GM12865 (cell line): ENCODE data around the gene CCDC9B.

Source experiments
- DNase-seq: peaks from one replicate; pipeline ENCODE4 v3.0.0; 2010; ENCODE audit warnings: low read depth
- H3K4me3 ChIP-seq: 2 replicates; pipeline ENCODE4 v1.5.1; 2011; ENCODE audit warnings: mild to moderate bottlenecking, low read depth, low read length, control low read depth
- TF ChIP-seq, protein P1 (sequence below): IDR thresholded peaks from 2 replicates; pipeline ENCODE4 v1.5.1; 2011; ENCODE audit warnings: low read length, control low read depth, low read depth, inconsistent platforms; ENCODE audit not compliant: insufficient read depth; ENCODE audit errors: missing control alignments

The CCDC9B gene

DNA sequence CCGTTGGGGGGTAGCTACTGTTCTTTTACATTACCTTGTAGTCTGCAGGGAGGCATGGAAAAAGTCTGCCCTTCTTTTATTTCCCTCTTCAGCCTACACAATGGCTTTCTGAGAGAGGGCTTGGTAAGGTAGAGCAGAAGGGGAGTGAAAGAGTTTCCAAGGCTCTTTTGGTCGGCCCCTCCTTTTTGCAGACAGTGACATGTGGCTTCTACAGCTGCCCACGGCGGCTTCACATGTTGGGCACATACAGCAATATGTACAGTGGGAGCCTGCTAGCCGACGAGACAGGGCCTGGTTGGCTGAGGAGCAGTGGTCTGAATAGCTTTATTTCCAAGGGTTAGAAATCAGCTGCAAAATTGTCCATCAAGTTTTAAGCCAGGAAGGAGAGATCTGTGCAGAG is 13.3 kb downstream of the CCDC9B start:
- DNase-seq: no peak
- H3K4me3 ChIP-seq: no peak overlapping the region
- TF ChIP-seq, protein P1, sequence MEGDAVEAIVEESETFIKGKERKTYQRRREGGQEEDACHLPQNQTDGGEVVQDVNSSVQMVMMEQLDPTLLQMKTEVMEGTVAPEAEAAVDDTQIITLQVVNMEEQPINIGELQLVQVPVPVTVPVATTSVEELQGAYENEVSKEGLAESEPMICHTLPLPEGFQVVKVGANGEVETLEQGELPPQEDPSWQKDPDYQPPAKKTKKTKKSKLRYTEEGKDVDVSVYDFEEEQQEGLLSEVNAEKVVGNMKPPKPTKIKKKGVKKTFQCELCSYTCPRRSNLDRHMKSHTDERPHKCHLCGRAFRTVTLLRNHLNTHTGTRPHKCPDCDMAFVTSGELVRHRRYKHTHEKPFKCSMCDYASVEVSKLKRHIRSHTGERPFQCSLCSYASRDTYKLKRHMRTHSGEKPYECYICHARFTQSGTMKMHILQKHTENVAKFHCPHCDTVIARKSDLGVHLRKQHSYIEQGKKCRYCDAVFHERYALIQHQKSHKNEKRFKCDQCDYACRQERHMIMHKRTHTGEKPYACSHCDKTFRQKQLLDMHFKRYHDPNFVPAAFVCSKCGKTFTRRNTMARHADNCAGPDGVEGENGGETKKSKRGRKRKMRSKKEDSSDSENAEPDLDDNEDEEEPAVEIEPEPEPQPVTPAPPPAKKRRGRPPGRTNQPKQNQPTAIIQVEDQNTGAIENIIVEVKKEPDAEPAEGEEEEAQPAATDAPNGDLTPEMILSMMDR: no peak

DNA sequence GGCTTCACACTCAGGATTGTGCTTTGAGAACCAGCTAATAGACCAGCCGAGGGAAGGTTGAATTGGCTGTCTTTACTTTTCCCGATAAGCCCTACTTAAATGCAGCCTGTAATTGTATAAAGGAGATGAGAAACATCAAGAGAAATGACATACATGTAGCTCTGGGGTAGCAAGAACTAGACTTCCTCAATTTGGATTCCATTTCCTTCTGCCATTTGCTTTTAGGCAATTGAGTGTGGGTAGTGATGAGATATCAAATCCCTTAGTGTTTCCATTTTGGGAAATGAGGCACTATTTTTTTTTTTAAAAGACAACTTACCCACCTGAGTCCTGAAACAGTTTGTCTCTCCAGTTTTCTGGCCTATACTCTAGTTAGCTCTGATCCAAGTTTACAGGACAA is 15.0 kb downstream of the CCDC9B start:
- DNase-seq: no peak

DNA sequence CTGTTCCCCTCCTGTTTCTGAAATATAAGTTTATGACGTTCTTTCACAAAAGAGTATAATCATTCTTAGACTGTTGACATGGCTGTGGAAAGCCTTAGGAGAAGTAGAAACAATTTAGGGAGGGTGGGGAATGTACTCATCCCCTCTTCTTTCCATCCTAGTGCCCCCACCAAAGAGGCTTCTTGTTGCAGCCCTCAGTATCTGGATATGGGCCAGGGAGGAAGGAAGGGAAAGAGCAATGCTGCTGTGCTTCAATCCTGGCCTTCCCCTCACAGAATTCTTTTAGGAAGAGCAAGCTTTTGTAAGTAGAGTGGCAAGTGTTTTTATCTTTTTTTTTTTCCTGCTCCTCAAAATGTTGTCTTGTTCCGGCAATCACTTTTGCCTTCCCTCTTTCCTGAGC is 15.6 kb downstream of the CCDC9B start:
- TF ChIP-seq, protein P1: no peak
- no peak for DNase-seq
- no peak overlapping the region for H3K4me3 ChIP-seq

More for the DNA sequence above, 15.0 kb downstream of the CCDC9B start:
- TF ChIP-seq, protein P1: no peak
- H3K4me3 ChIP-seq: no peak overlapping the region

DNA sequence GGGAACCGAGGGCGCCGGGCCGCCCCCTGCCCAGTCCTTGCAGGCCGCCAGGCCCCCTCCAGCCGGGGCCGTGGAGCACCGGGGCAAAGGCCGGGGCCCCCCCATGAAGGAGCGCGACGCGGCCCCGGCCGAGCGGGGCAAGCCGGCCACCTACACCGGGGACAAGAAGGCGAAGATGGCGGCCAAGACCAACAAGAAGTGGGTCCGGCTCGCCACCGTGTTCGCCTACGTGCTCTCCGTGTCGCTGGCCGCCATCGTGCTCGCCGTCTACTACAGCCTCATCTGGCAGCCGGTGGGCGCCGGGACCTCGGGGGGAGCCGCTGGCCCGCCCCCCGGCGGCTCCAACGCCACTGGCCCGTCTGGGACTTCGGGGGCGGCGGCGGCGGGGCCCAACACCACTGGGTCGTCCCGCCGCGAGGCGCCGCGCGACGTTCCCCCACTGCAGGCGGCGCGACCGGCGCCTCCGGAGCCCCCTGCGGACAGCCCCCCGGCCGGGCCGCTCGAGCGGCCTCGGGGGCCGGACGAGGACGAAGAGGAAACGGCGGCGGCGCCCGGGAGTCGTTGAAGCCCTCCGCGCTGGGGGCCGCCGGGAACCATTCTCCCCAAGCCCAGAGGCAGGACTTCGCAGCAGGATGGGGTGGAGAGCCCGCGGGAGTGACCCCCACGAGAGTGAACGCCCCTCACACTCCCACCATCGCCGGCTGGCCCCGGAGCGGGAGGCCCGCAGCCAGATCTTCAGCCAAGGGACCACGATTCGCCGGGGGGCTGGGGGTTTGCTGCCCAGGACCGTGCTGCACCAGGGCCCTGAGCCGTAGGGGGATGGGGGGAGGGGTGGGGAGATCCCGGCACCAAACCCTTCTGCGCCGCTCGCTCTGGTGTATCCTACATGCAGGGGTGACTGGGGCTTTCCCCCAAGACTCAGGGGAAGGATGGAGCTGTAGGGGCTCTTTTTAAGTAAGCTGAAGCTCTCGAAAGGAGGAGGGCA is 16.5 kb downstream of the CCDC9B start:
- TF ChIP-seq, protein P1: no peak

DNA sequence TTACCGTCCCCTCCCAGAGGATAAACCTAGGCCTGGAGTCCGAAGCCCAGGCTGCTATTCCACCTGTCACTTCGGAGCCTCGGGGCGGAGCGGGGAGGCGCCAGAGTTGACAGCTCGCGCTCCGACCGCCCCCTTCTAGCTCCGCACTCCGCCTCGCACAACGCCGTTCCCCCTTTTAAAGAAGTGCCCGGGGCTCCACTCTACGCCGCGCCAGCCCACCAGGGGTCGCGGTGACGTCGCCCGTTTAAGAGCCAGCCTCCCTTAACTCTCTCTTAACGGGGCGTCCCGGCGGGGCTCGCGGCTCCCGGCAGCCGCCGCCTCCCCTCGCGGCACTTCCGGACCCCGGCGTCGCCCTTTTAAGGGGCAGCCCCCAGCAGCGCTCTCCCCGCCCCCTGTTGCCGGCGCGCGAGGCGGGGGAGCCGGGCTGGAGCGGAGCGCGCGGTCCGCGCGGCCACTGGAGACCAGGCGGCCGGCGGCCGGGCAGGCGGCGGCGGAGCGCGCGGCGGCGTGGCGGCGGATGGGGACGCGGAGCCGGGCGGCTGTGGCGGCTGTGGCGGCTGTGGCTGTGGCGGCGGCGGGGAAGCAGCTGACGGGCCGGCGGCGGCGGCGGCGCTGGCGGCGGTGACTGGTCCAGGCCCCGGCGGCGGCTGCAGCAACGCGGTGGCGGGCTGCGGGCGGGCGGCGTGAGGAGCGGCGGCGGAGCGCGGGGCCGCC is 17.3 kb downstream of the CCDC9B start, which contains the start of gene INAFM2:
TSS of gene INAFM2 (plus strand) at position 454 of the 714 bp plus-strand sequence. CDS start 364 bp downstream, outside the sequence.
- DNase-seq: peak; percentile 97
- H3K4me3 ChIP-seq: peak within 1 kb of the TSS; percentile 65
- TF ChIP-seq, protein P1: peak; percentile 53

More for the DNA sequence above, 16.5 kb downstream of the CCDC9B start:
- peak overlapping the region; percentile 65 for H3K4me3 ChIP-seq
- DNase-seq: peak; percentile 41

DNA sequence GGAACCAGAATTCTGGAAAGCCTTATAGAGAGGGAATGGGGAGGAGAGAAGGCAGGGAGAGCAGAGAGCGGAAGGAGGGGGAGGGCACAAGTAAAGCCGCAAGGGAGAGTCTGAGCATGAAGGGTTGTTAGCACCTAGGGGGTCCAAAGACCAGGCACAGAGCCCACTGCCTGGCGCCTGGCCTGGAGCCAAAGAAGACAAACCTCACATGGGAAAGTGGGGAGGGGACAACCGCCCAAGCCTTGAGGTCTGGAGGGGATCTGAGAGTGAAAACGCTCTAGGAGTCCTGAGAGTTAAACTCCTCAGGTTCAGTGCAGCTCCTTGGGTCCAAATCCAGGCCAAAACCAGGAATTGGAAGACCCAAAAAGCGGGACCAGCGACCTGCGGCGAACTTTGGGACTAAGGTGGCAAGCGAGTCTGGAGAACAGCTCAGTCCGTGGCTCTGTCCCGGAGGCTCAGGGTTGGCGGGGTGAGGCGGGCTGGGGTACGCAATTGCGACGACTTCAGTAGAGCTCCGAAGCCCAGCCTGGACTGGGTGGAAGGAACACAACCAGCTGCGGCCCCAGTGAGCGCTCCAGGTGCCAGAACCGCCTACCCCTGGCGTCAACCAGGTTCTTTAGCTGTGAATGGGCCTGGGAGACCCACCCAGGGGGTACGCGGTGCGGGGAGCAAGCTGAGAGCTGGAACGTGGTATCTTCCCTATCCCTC is 18.1 kb downstream of the CCDC9B start:
- TF ChIP-seq, protein P1: no peak

More for the DNA sequence above, 18.1 kb downstream of the CCDC9B start:
- DNase-seq: no peak
- peak overlapping the region; percentile 49 for H3K4me3 ChIP-seq
